ENCODE results near the gene PRKACG. TPM values are rescaled to one million over a fixed set of nuclear protein-coding genes. Genes with fewer than 3 reads are reported as not detected.

PRKACG gene
- total and polyA plus RNA-seq, 2 of the 8 experiments (the other 6 are each of a cell fraction or from before 2014, with no cell fraction given): not detected

DNA sequence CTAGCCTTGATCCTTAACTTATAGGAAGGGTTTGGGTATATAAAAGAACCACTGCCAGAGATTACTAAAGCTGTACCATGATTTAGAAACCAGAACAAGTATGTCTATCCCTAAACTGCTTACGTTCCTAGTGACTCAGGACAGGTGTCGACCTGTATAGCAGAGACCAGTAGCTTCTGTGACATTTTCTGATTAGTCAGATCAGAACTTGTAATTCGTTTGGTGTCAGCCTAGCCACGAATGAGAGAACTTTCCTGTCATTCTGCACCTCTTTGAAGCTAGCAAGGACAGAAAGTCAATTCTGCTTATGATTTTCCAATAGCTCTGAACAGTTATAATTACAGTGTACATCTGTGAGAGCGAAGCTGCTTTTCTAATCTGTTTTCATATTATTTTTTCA, 39.5 kb downstream of the PRKACG start:
- H3K4me3 ChIP-seq (ENCODE audit: extremely low read depth in 1 of 4, insufficient read depth in 2 of 4, low read depth in 3 of 4, low read length in 4 of 4): no peak overlapping the region
- no peak overlapping the region for H2BK15ac ChIP-seq (ENCODE audit: low read length)
- no peak overlapping the region for H3K14ac ChIP-seq (ENCODE audit: insufficient read length)
- H3K4me2 ChIP-seq (ENCODE audit: insufficient read depth in 1 of 2, low read depth in 2 of 2, low read length in 2 of 2): no peak overlapping the region
- no peak overlapping the region for H3K23ac ChIP-seq (ENCODE audit: insufficient read length)
- H4K5ac ChIP-seq (ENCODE audit: insufficient read length, low read depth, low read length): no peak overlapping the region
- H4K8ac ChIP-seq (ENCODE audit: extremely low read depth, insufficient read depth, low read length): no peak overlapping the region
- H3K4me1 ChIP-seq (replicated peaks in 1 of 4; ENCODE audit: control insufficient read depth in 3 of 4, insufficient read depth in 4 of 4, low read length in 3 of 4): no peaks in the 10 kb centered on the region
- H4K91ac ChIP-seq (replicated peaks; ENCODE audit: insufficient read length, low read length): no peak overlapping the region
- ChIA-PET CTCF (ENCODE audit: partially characterized antibody) (interaction anchor here (0.6 to 2.0 kb wide), 5 partner anchors 9 to 297 kb away, joined by 3 to 5 read pairs (median 3); no protein-coding TSS in a partner anchor), POLR2A (ENCODE audit: partially characterized antibody) (no interaction called here)
- H3K23me2 ChIP-seq (ENCODE audit: low read depth, low read length): no peaks in the 10 kb centered on the region
- DNase-seq (ENCODE audit: low read depth in 1 of 2, low spot score in 2 of 2) (no peak), FAIRE-seq (no peak)
- no peak overlapping the region for H3K4ac ChIP-seq (replicated peaks; ENCODE audit: insufficient read length, low read depth, low read length)
- H3K9ac ChIP-seq (replicated peaks in 1 of 4; ENCODE audit: extremely low read depth in 1 of 4, low read depth in 3 of 4, low read length in 3 of 4): no peak overlapping the region
- H3K36me3 ChIP-seq (ENCODE audit: control insufficient read depth in 2 of 4, insufficient read depth in 4 of 4, low read length in 3 of 4): 0 out of 8 replicates have a peak, but pooled peaks cover 0 to 2% (median 0%) of the 10 kb centered on the region in 4 experiments
- no peak overlapping the region for H2AK5ac ChIP-seq (ENCODE audit: low read depth, low read length)
- WGBS, 2 experiments (ENCODE audit: extremely low coverage in 1 of 2, insufficient coverage in 1 of 2, insufficient read length in 1 of 2, insufficient replicate concordance in 2 of 2, low coverage in 1 of 2, low lambda C conversion rate in 2 of 2, missing lambda C conversion rate in 1 of 2): 85% methylated on average over 5 of the region's 5 CpGs; no CpG with 5 or more reads in 1 of the 2 experiments
- no peaks in the 10 kb centered on the region for H4K20me1 ChIP-seq (replicated peaks in 1 of 2; ENCODE audit: control insufficient read depth in 1 of 2, insufficient read depth in 2 of 2, low read length in 2 of 2)
- H3K56ac ChIP-seq (replicated peaks; ENCODE audit: insufficient read length, low read depth, low read length): no peak overlapping the region
- H3K27ac ChIP-seq (ENCODE audit: low read depth, low read length): no peak overlapping the region
- no peaks in the 10 kb centered on the region for H3K27me3 ChIP-seq (replicated peaks in 1 of 4; ENCODE audit: control insufficient read depth in 3 of 4, extremely low read depth in 1 of 4, insufficient read depth in 3 of 4, low read length in 3 of 4)
- peaks cover 9 to 11% of the 10 kb centered on the region in 2 experiments; a peak in 3 of 4 replicates for H3K9me3 ChIP-seq (ENCODE audit: insufficient read depth in 2 of 2, low read depth in 1 of 2, low read length in 1 of 2)
- H2AFZ ChIP-seq (ENCODE audit: low read length): no peak overlapping the region
- H3K79me1 ChIP-seq (ENCODE audit: low read depth, low read length): no peaks in the 10 kb centered on the region
- H2BK20ac ChIP-seq (ENCODE audit: low read length): no peak overlapping the region
- H2BK12ac ChIP-seq (ENCODE audit: low read depth, low read length): no peak overlapping the region
- no peak overlapping the region for H2BK5ac ChIP-seq (ENCODE audit: low read depth, low read length)
- H2BK120ac ChIP-seq (replicated peaks; ENCODE audit: low read depth, low read length): no peak overlapping the region
- no peaks in the 10 kb centered on the region for H3K79me2 ChIP-seq (ENCODE audit: control insufficient read depth in 1 of 2, insufficient read depth in 2 of 2, low read length in 2 of 2)
- H3K18ac ChIP-seq (ENCODE audit: extremely low read depth, low read length): no peak overlapping the region
- TF ChIP-seq TAF1 (IDR thresholded peaks at IDR 0.05; ENCODE audit: low read depth, low read length) (no peak), BACH1 (IDR thresholded peaks at IDR 0.05; ENCODE audit: low read length) (no peak), NANOG (IDR thresholded peaks at IDR 0.05; ENCODE audit: insufficient read depth, low read depth, low read length, poor library complexity, severe bottlenecking) (no peak), PHF8 (conservative IDR thresholded peaks at IDR 0.05; ENCODE audit: low read depth, low read length) (no peak), SRF (IDR thresholded peaks at IDR 0.05; ENCODE audit: low read depth, low read length) (no peak), RAD21 (IDR thresholded peaks at IDR 0.05 in 1 of 2, conservative IDR thresholded peaks at IDR 0.05 in 1 of 2; ENCODE audit: low read depth in 2 of 2, low read length in 2 of 2) (no peak), KDM4A (IDR thresholded peaks at IDR 0.05; ENCODE audit: low read depth, low read length, severe bottlenecking) (no peak), TAF7 (optimal IDR thresholded peaks at IDR 0.05; ENCODE audit: borderline replicate concordance, low read depth, low read length) (no peak), EP300 (IDR thresholded peaks at IDR 0.05; ENCODE audit: borderline replicate concordance in 1 of 2, low read depth in 2 of 2, low read length in 2 of 2) (no peak), EGR1 (IDR thresholded peaks at IDR 0.05; ENCODE audit: borderline replicate concordance, low read depth, low read length) (no peak), SIN3A (conservative IDR thresholded peaks at IDR 0.05 in 1 of 2, IDR thresholded peaks at IDR 0.05 in 1 of 2; ENCODE audit: low read depth in 1 of 2, low read length in 2 of 2) (no peak), JUN (IDR thresholded peaks at IDR 0.05; ENCODE audit: low read depth, low read length) (no peak)

Measured in H1 (cell line).